Muscle of arm (tissue), 12 donors: ENCODE measurements around the gene ROBO1. TPM values are rescaled to one million over a fixed set of nuclear protein-coding genes. Genes with fewer than 3 reads are reported as not detected.
"Not testable (repeated sequence)": the region's sequence is repeated elsewhere in the genome, so short reads cannot be mapped to it uniquely, and the experiment has no call there.

Source experiments
- DNase-seq: peaks from one replicate; pipeline ENCODE4 v3.0.0-alpha.2; 2013
- polyA plus RNA-seq, 12 donors: library from polyadenylated mRNA; unstranded; fragments of 120-200 nt; gene quantifications; one replicate each; pipeline ENCODE4 v1.2.1, GENCODE V29; 2013; ENCODE audit not compliant: insufficient read length in 12 of 12

Gene ROBO1
- polyA plus RNA-seq, 12 donors = 35.6 to 199 (median 50.1) TPM; not detected in 1

GRCh38 chr3:79314544-79314943 is 453.3 kb downstream of the ROBO1 start:
- no peak for DNase-seq

GRCh38 chr3:79310016-79310415 is 457.8 kb downstream of the ROBO1 start:
- DNase-seq = no peak

GRCh38 chr3:79306934-79307570 is 460.7 kb downstream of the ROBO1 start:
- DNase-seq = no peak

- DNase-seq = not testable (repeated sequence)
Measured at GRCh38 chr3:79299949-79300635, 467.7 kb downstream of the ROBO1 start.

GRCh38 chr3:79297245-79297960 is 470.4 kb downstream of the ROBO1 start:
- DNase-seq = no peak

- no peak for DNase-seq
Measured at GRCh38 chr3:79286882-79287281, 480.9 kb downstream of the ROBO1 start.

GRCh38 chr3:79285871-79286270 is 481.9 kb downstream of the ROBO1 start:
- no peak for DNase-seq

GRCh38 chr3:79285380-79285779 is 482.4 kb downstream of the ROBO1 start:
- DNase-seq = no peak

- DNase-seq = no peak
Measured at GRCh38 chr3:79284781-79285180, 483.0 kb downstream of the ROBO1 start.

GRCh38 chr3:79278681-79279080 is 489.1 kb downstream of the ROBO1 start:
- no peak for DNase-seq

GRCh38 chr3:79268422-79268821 is 499.4 kb downstream of the ROBO1 start:
- no peak for DNase-seq

GRCh38 chr3:79264892-79265291 is 502.9 kb downstream of the ROBO1 start:
- no peak for DNase-seq

GRCh38 chr3:79263423-79263822 is 504.4 kb downstream of the ROBO1 start:
- no peak for DNase-seq

GRCh38 chr3:79258479-79258878 is 509.3 kb downstream of the ROBO1 start:
- no peak for DNase-seq

GRCh38 chr3:79257791-79258190 is 510.0 kb downstream of the ROBO1 start:
- DNase-seq = no peak

GRCh38 chr3:79255702-79256101 is 512.1 kb downstream of the ROBO1 start:
- no peak for DNase-seq

GRCh38 chr3:79255292-79255691 is 512.5 kb downstream of the ROBO1 start:
- DNase-seq = no peak

- no peak for DNase-seq
Measured at GRCh38 chr3:79253704-79254103, 514.1 kb downstream of the ROBO1 start.

GRCh38 chr3:79253271-79253670 is 514.5 kb downstream of the ROBO1 start:
- DNase-seq = no peak

GRCh38 chr3:79250746-79251145 is 517.1 kb downstream of the ROBO1 start:
- DNase-seq = no peak

- DNase-seq = no peak
Measured at GRCh38 chr3:79249701-79250100, 518.1 kb downstream of the ROBO1 start.

- peak; percentile 70 for DNase-seq
Measured at GRCh38 chr3:79247725-79248043, 520.1 kb downstream of the ROBO1 start.
